GM23338 (cell line): ENCODE measurements around the gene MYADM. TPM values are rescaled to one million over a fixed set of nuclear protein-coding genes. Genes with fewer than 3 reads are reported as not detected.

Experiments
- ATAC-seq: fragments of 200-7000 bp; cut with Tn5 transposase; 3 replicates; pipeline ENCODE4 v1.9.1; 2020
- DNase-seq: peaks from one replicate; pipeline ENCODE4 v3.0.0-alpha.2; 2015; ENCODE audit warnings: low spot score
- H2AFZ ChIP-seq: fragments of 200-600 bp; sonication (generic); 2 replicates; pipeline ENCODE4 v1.8.0; 2016; ENCODE audit warnings: antibody characterized with exemption, mild to moderate bottlenecking, moderate library complexity
- H3F3A ChIP-seq: fragments of 200-600 bp; sonication (generic); replicated peaks from 2 replicates; pipeline ENCODE4 v1.8.0; 2017; ENCODE audit warnings: antibody characterized with exemption, mixed run types, low read depth
- H3K27ac ChIP-seq: fragments of 200-600 bp; sonication (generic); 2 replicates; pipeline ENCODE4 v1.6.1; 2016; ENCODE audit warnings: low read depth
- H3K27me3 ChIP-seq: fragments of 200-600 bp; sonication (generic); 2 replicates; pipeline ENCODE4 v1.8.0; 2016; ENCODE audit warnings: mild to moderate bottlenecking, mixed run types, moderate library complexity; ENCODE audit not compliant: insufficient read depth
- H3K36me3 ChIP-seq: fragments of 200-600 bp; sonication (generic); 2 replicates; pipeline ENCODE4 v1.8.0; 2016; ENCODE audit warnings: mild to moderate bottlenecking; ENCODE audit not compliant: insufficient read depth
- H3K4me1 ChIP-seq: fragments of 200-600 bp; sonication (generic); 2 replicates; pipeline ENCODE4 v1.8.0; 2016; ENCODE audit warnings: mild to moderate bottlenecking, moderate library complexity; ENCODE audit not compliant: insufficient read depth
- H3K4me2 ChIP-seq: fragments of 200-600 bp; sonication (generic); 2 replicates; pipeline ENCODE4 v1.7.1; 2017; ENCODE audit warnings: mixed run types
- H3K4me3 ChIP-seq: fragments of 200-600 bp; sonication (generic); 2 replicates; pipeline ENCODE4 v1.6.1; 2016; ENCODE audit warnings: mixed run types
- H3K79me2 ChIP-seq: fragments of 200-600 bp; sonication (generic); replicated peaks from 2 replicates; pipeline ENCODE4 v1.8.0; 2017; ENCODE audit warnings: mild to moderate bottlenecking; ENCODE audit not compliant: insufficient read depth
- H3K9me2 ChIP-seq: fragments of 200-600 bp; sonication (generic); 2 replicates; pipeline ENCODE4 v1.8.0; 2017; ENCODE audit not compliant: insufficient read depth
- H4K20me1 ChIP-seq: fragments of 200-600 bp; sonication (generic); replicated peaks from 2 replicates; pipeline ENCODE4 v1.8.0; 2017; ENCODE audit warnings: mild to moderate bottlenecking; ENCODE audit not compliant: insufficient read depth
- H3K27ac Mint-ChIP-seq: 2 replicates; pipeline ENCODE4 v1.8.0; 2020; ENCODE audit warnings: inconsistent platforms, mild to moderate bottlenecking, moderate library complexity, mixed read lengths
- H3K27me3 Mint-ChIP-seq: 3 replicates; pipeline ENCODE4 v1.8.0; 2022; ENCODE audit warnings: low read depth, mild to moderate bottlenecking, moderate library complexity, mixed read lengths, inconsistent platforms; ENCODE audit not compliant: insufficient read depth, poor library complexity
- H3K36me3 Mint-ChIP-seq: 3 replicates; pipeline ENCODE4 v1.8.0; 2021; ENCODE audit warnings: low read depth, mild to moderate bottlenecking, inconsistent platforms, moderate library complexity, mixed read lengths
- H3K4me1 Mint-ChIP-seq: 3 replicates; pipeline ENCODE4 v1.8.0; 2020; ENCODE audit warnings: mild to moderate bottlenecking, inconsistent platforms, mixed read lengths
- H3K4me3 Mint-ChIP-seq: 3 replicates; pipeline ENCODE4 v1.8.0; 2021; ENCODE audit warnings: moderate library complexity, mild to moderate bottlenecking, inconsistent platforms, mixed read lengths
- H3K9me3 Mint-ChIP-seq: 3 replicates; pipeline ENCODE4 v1.8.0; 2020; ENCODE audit warnings: moderate library complexity, mild to moderate bottlenecking, inconsistent platforms, mixed read lengths
- CREB1 ChIP-seq: fragments of 250-450 bp; sonication (Bioruptor Pico); IDR thresholded peaks from 2 replicates; pipeline ENCODE4 v1.5.0; 2020; ENCODE audit warnings: low read depth, mild to moderate bottlenecking, moderate library complexity
- CTCF ChIP-seq, 2 experiments: fragments of 200-600 bp in 1 of 2; sonication (generic) in 1 of 2; conservative IDR thresholded peaks; 2 replicates each; pipeline versions ENCODE4 v1.5.1 to v1.6.1; 2016 to 2017; ENCODE audit warnings: antibody characterized with exemption in 2 of 2, low read depth in 2 of 2, mild to moderate bottlenecking in 2 of 2, moderate library complexity in 1 of 2
- EZH2 ChIP-seq: fragments of 200-600 bp; sonication (generic); IDR thresholded peaks from one replicate; pipeline ENCODE4 v1.8.0; 2017; ENCODE audit warnings: antibody characterized with exemption, mild to moderate bottlenecking, low read depth; ENCODE audit not compliant: unreplicated experiment
- EZH2phosphoT487 ChIP-seq: fragments of 200-600 bp; sonication (generic); IDR thresholded peaks from one replicate; pipeline ENCODE4 v1.8.1; 2018; ENCODE audit warnings: antibody characterized with exemption; ENCODE audit not compliant: unreplicated experiment
- JUNB ChIP-seq: IDR thresholded peaks from one replicate; pipeline ENCODE4 v1.6.1; 2016; ENCODE audit warnings: antibody characterized with exemption; ENCODE audit not compliant: unreplicated experiment
- NANOG ChIP-seq: IDR thresholded peaks from 2 replicates; pipeline ENCODE4 v1.6.1; 2016; ENCODE audit warnings: antibody characterized with exemption, borderline replicate concordance
- POLR2AphosphoS5 ChIP-seq: IDR thresholded peaks from 2 replicates; pipeline ENCODE4 v1.6.1; 2016; ENCODE audit warnings: antibody characterized with exemption, low read depth
- STAT1 ChIP-seq: IDR thresholded peaks from one replicate; pipeline ENCODE4 v1.6.1; 2016; ENCODE audit warnings: antibody characterized with exemption; ENCODE audit not compliant: unreplicated experiment
- ZNF114 ChIP-seq: fragments of 250-450 bp; sonication (Bioruptor Pico); IDR thresholded peaks from 2 replicates; pipeline ENCODE4 v1.5.0; 2020; ENCODE audit warnings: mild to moderate bottlenecking, moderate library complexity
- ZNF331 ChIP-seq: fragments of 250-450 bp; sonication (Bioruptor Pico); IDR thresholded peaks from 2 replicates; pipeline ENCODE4 v1.5.0; 2020; ENCODE audit warnings: low read depth, mild to moderate bottlenecking, moderate library complexity
- ZNF462 ChIP-seq: fragments of 250-450 bp; sonication (Bioruptor Pico); IDR thresholded peaks from 2 replicates; pipeline ENCODE4 v1.5.0; 2020; ENCODE audit warnings: mild to moderate bottlenecking, moderate library complexity
- polyA plus RNA-seq: library from polyadenylated mRNA; unstranded; fragments of >200 nt; fragmentation: Nextera tagmentation; extraction: Ambion mirVana; gene quantifications from 2 replicates; pipeline ENCODE4 v1.2.1, GENCODE V29; 2016
- total RNA-seq: library from RNA; depleted of rRNA; stranded (reverse); fragments of >200 nt; shearing (Covaris generic); gene quantifications from 2 replicates; pipeline ENCODE4 v1.2.3, GENCODE V29; 2014
- TF ChIP-seq, protein P1 (sequence below): IDR thresholded peaks from 2 replicates; pipeline ENCODE4 v1.6.1; 2016; ENCODE audit warnings: antibody characterized with exemption
- TF ChIP-seq, protein P2 (sequence below): IDR thresholded peaks from one replicate; pipeline ENCODE4 v1.6.1; 2018; ENCODE audit warnings: antibody characterized with exemption; ENCODE audit not compliant: unreplicated experiment

MYADM gene
- total and polyA plus RNA-seq, 2 experiments from 2014 or later, result 49.9 to 57.1 TPM

GRCh38 chr19:53868091-53868891, 608 bp downstream of the MYADM start:
- Histone ChIP-seq H3K27ac (peak overlapping the region; percentile 98), H3K9me2 (no peaks in the 10 kb centered on the region), H3K36me3 (peaks cover 10% of the 10 kb centered on the region; the same call in 1 of the 2 replicates), H2AFZ (no peak overlapping the region), H3K27me3 (no peaks in the 10 kb centered on the region), H3K4me2 (peak overlapping the region; percentile 100), H3F3A (peaks cover 28% of the 10 kb centered on the region), H3K79me2 (peaks cover 28% of the 10 kb centered on the region), H3K4me1 (peaks cover 27% of the 10 kb centered on the region), H3K4me3 (peak overlapping the region; percentile 99), H4K20me1 (peaks cover 5% of the 10 kb centered on the region)
- H3K4me3 Mint-ChIP-seq, result peak overlapping the region; percentile 87
- H3K9me3 Mint-ChIP-seq, result no peaks in the 10 kb centered on the region
- H3K36me3 Mint-ChIP-seq, result peaks cover 13% of the 10 kb centered on the region
- ATAC-seq (peak; percentile 7), DNase-seq (peak; percentile 75)
- peaks cover 28% of the 10 kb centered on the region for H3K4me1 Mint-ChIP-seq
- TF ChIP-seq ZNF114 (CRISPR knock-in tag) (no peak), ZNF462 (CRISPR knock-in tag) (no peak), STAT1 (no peak), JUNB (no peak), CREB1 (CRISPR knock-in tag) (no peak), NANOG (no peak), ZNF331 (CRISPR knock-in tag) (no peak), EZH2phosphoT487 (no peak), EZH2 (no peak), CTCF (conservative IDR thresholded peaks at IDR 0.05; ENCODE audit: low read depth in 2 of 2) (no peak), POLR2AphosphoS5 (no peak)
- TF ChIP-seq, protein P1, sequence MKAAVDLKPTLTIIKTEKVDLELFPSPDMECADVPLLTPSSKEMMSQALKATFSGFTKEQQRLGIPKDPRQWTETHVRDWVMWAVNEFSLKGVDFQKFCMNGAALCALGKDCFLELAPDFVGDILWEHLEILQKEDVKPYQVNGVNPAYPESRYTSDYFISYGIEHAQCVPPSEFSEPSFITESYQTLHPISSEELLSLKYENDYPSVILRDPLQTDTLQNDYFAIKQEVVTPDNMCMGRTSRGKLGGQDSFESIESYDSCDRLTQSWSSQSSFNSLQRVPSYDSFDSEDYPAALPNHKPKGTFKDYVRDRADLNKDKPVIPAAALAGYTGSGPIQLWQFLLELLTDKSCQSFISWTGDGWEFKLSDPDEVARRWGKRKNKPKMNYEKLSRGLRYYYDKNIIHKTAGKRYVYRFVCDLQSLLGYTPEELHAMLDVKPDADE, result no peak
- TF ChIP-seq, protein P2, sequence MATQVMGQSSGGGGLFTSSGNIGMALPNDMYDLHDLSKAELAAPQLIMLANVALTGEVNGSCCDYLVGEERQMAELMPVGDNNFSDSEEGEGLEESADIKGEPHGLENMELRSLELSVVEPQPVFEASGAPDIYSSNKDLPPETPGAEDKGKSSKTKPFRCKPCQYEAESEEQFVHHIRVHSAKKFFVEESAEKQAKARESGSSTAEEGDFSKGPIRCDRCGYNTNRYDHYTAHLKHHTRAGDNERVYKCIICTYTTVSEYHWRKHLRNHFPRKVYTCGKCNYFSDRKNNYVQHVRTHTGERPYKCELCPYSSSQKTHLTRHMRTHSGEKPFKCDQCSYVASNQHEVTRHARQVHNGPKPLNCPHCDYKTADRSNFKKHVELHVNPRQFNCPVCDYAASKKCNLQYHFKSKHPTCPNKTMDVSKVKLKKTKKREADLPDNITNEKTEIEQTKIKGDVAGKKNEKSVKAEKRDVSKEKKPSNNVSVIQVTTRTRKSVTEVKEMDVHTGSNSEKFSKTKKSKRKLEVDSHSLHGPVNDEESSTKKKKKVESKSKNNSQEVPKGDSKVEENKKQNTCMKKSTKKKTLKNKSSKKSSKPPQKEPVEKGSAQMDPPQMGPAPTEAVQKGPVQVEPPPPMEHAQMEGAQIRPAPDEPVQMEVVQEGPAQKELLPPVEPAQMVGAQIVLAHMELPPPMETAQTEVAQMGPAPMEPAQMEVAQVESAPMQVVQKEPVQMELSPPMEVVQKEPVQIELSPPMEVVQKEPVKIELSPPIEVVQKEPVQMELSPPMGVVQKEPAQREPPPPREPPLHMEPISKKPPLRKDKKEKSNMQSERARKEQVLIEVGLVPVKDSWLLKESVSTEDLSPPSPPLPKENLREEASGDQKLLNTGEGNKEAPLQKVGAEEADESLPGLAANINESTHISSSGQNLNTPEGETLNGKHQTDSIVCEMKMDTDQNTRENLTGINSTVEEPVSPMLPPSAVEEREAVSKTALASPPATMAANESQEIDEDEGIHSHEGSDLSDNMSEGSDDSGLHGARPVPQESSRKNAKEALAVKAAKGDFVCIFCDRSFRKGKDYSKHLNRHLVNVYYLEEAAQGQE, result no peak
- H3K27ac Mint-ChIP-seq, result peak overlapping the region; percentile 78
- H3K27me3 Mint-ChIP-seq, result peaks cover 41% of the 10 kb centered on the region
